HFFc6 (cell line): ENCODE results near the gene HRH4. TPM values are rescaled to one million over a fixed set of nuclear protein-coding genes. Genes with fewer than 3 reads are reported as not detected.
A peak's percentile ranks its signal among the peaks of the same experiment; 100 is the strongest.

Experiments
- DNase-seq: peaks from one replicate; pipeline ENCODE4 v3.0.0-alpha.2; 2018
- H3K27ac Mint-ChIP-seq: 2 replicates; pipeline ENCODE4 v1.8.0; 2020; ENCODE audit warnings: mild to moderate bottlenecking, mixed read lengths
- H3K27me3 Mint-ChIP-seq: 2 replicates; pipeline ENCODE4 v1.8.0; 2021; ENCODE audit warnings: mild to moderate bottlenecking, moderate library complexity, mixed read lengths; ENCODE audit not compliant: insufficient read depth
- H3K36me3 Mint-ChIP-seq: 2 replicates; pipeline ENCODE4 v1.8.0; 2021; ENCODE audit warnings: low read depth, mixed read lengths
- H3K4me1 Mint-ChIP-seq: 2 replicates; pipeline ENCODE4 v1.8.0; 2020; ENCODE audit warnings: low read depth, mixed read lengths
- H3K4me3 Mint-ChIP-seq: 2 replicates; pipeline ENCODE4 v1.8.0; 2020; ENCODE audit warnings: mild to moderate bottlenecking, moderate library complexity, mixed read lengths
- H3K9me3 Mint-ChIP-seq: 2 replicates; pipeline ENCODE4 v1.8.0; 2020; ENCODE audit warnings: mild to moderate bottlenecking, mixed read lengths
- CTCF ChIP-seq: fragments of 200-600 bp; sonication (generic); IDR thresholded peaks from 2 replicates; pipeline ENCODE4 v1.5.0; 2021; ENCODE audit warnings: antibody characterized with exemption, mild to moderate bottlenecking
- total RNA-seq, 6 experiments: library from RNA; stranded (reverse); fragmentation: NEBNext Ultra II Directional; extraction: Animal tissue kit (Norgen Biotek cat#: 25700); gene quantifications; 2 replicates in 1 of 6; 3 replicates in 5 of 6; pipeline ENCODE4 v1.2.3, GENCODE V29; 2021

The HRH4 gene
- total RNA-seq, 6 experiments from 2014 or later = not detected

GRCh38 chr18:24497031-24497754 lies 36.8 kb downstream of the HRH4 start:
- Mint-ChIP-seq H3K9me3 (no peaks in the 10 kb centered on the region), H3K4me1 (peaks cover 39% of the 10 kb centered on the region), H3K27me3 (no peaks in the 10 kb centered on the region; the same call in none of the 2 replicates), H3K36me3 (no peaks in the 10 kb centered on the region), H3K4me3 (peak overlapping the region; percentile 14; the same call in 1 of the 2 replicates), H3K27ac (0 out of 2 replicates have a peak overlapping the region, but pooled peaks have one; percentile 13)
- no peak for TF ChIP-seq CTCF
- DNase-seq = peak; percentile 53

GRCh38 chr18:24499814-24500213 lies 39.4 kb downstream of the HRH4 start:
- Mint-ChIP-seq H3K4me3 (no peak overlapping the region; the same call in 1 of the 2 replicates), H3K36me3 (no peaks in the 10 kb centered on the region), H3K4me1 (peaks cover 39% of the 10 kb centered on the region), H3K27me3 (no peaks in the 10 kb centered on the region; the same call in 1 of the 2 replicates), H3K9me3 (no peaks in the 10 kb centered on the region), H3K27ac (peak overlapping the region; percentile 48; the same call in 1 of the 2 replicates)
- no peak for TF ChIP-seq CTCF
- DNase-seq = peak; percentile 49

GRCh38 chr18:24500217-24500616 lies 39.8 kb downstream of the HRH4 start:
- Mint-ChIP-seq H3K36me3 (no peaks in the 10 kb centered on the region), H3K9me3 (no peaks in the 10 kb centered on the region), H3K27ac (peak overlapping the region; percentile 48; the same call in 1 of the 2 replicates), H3K27me3 (no peaks in the 10 kb centered on the region; the same call in 1 of the 2 replicates), H3K4me3 (no peak overlapping the region; the same call in 1 of the 2 replicates), H3K4me1 (peaks cover 39% of the 10 kb centered on the region)
- TF ChIP-seq CTCF = no peak
- DNase-seq = peak; percentile 24

- H3K36me3 Mint-ChIP-seq = no peaks in the 10 kb centered on the region
- no peak for DNase-seq
- H3K27ac Mint-ChIP-seq = no peak overlapping the region
- TF ChIP-seq CTCF = no peak
- no peak overlapping the region for H3K4me3 Mint-ChIP-seq
- no peaks in the 10 kb centered on the region; the same call in 1 of the 2 replicates for H3K27me3 Mint-ChIP-seq
- peaks cover 39% of the 10 kb centered on the region for H3K4me1 Mint-ChIP-seq
- H3K9me3 Mint-ChIP-seq = no peaks in the 10 kb centered on the region
Measured at GRCh38 chr18:24500766-24501165, 40.3 kb downstream of the HRH4 start.

- peaks cover 23% of the 10 kb centered on the region for H3K4me1 Mint-ChIP-seq
- H3K36me3 Mint-ChIP-seq = no peaks in the 10 kb centered on the region
- no peaks in the 10 kb centered on the region; the same call in 1 of the 2 replicates for H3K27me3 Mint-ChIP-seq
- TF ChIP-seq CTCF = no peak
- H3K27ac Mint-ChIP-seq = no peak overlapping the region
- H3K9me3 Mint-ChIP-seq = no peaks in the 10 kb centered on the region
- H3K4me3 Mint-ChIP-seq = no peak overlapping the region
- DNase-seq = no peak
Measured at GRCh38 chr18:24502667-24503523, 42.5 kb downstream of the HRH4 start.
